ENCODE data around the gene FGF14.

- TF ChIP-seq CTCF (IDR thresholded peaks at IDR 0.05) (no peak), POLR2A (IDR thresholded peaks at IDR 0.05) (no peak), EP300 (IDR thresholded peaks at IDR 0.05) (no peak)
These were observed 57.4 kb downstream of the FGF14 start for GRCh38 chr13:102344410-102344809.
